SH-SY5Y (cell line): Measurements from ENCODE around the gene FALEC.

Source experiments
- GATA2 ChIP-seq: IDR thresholded peaks from 2 replicates; pipeline ENCODE4 v1.6.1; 2011; ENCODE audit warnings: mild to moderate bottlenecking, low read depth, low read length
- GATA3 ChIP-seq: IDR thresholded peaks from 2 replicates; pipeline ENCODE4 v1.6.1; 2011; ENCODE audit warnings: low read depth, mild to moderate bottlenecking, low read length, moderate library complexity

Gene FALEC

DNA sequence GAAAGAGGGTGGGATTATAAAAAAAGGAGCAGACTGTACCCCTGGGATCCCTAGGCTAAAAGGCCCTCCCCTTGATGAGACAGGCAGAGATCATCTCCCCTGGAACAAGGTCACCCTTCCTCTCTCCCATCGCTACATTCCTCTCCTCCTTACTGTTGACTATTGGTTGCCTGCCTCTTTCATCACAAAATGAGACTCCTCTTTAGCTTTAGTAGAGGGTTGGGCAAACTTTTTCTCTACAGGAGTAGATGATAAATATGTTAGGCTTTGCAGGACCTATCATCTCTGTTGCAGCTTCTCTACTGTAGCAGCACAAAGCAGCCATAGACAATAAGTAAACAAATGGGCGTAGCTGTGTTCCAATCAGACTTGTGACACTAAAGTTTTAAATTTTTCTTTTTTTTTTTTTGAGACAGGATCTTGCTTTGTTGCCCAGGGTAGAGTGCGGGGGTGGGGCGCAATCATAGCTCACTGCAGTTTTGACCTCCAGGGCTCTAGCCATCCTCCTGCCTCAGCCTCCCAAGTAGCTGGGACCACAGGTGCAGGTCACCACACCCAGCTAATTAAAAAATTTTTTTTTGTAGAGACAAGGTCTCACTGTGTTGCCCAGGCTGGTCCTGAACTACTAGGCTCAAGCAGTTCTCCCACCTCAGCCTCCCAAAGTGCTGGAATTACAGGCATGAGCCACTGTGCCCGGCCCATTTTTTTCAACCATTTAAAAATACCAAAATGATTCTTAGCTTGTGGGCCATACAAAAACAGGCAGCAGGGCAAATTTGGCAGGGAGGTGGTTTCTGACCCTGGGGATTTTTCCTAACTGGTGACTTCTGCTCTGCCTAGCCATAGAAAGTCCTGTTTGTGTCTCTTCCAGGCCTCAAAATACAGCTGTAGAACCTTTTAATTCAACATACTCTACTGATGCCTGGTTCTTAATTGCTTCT, 48.8 kb downstream of the FALEC start:
- TF ChIP-seq GATA2 (no peak), GATA3 (no peak)

DNA sequence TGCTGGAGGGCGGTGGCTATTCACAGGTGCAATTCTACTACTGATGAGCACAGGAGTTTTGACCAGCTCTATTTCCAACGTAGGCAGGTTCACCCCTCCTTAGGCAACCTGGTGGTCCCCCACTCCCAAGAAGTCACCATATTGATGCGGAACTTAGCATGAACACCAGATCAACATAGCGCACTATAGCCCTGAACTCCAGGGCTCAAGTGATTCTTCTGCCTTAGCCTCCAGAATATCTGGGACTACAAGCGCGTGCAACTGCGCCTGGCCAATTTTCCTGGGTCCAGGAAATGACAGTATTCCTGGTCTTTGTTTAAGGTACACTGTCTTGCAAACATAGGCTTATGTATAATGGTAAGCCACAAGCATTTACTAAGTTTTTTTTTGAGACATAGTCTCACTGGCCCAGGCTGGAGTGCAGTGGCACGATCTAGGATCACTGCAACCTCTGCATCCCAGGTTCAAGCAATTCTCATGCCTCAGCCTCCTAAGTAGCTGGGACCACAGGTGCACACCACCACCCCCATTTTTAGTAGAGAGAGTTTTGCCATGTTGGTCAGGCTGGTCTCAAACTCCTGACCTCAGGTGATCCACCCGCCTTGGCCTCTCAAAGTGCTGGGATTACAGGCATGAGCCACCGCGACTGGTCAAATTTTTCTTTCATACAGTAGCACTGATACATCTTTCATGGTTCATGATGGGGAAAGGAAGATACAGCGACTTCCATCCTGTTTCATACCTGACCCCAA, 51.2 kb downstream of the FALEC start:
- TF ChIP-seq GATA2 (no peak), GATA3 (no peak)

DNA sequence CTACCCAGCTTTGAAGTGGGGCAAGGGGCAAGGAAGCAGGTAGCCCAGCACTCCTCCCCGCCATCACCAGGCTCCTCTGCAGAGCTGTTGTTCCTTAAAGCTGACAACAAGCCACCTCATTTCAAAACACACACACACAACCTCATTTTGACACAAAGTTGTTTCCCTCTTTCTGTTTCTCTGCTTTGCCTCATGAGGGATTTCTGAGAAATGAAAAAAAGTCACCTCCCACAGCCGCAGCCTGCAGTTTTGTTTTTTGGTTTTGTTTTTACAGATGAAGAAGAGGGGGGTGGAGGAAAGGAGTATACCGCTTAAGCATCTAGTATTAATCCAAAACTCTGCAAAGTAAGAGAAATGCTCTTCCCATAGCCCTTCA, 51.8 kb downstream of the FALEC start:
- TF ChIP-seq GATA3 (no peak), GATA2 (no peak)

DNA sequence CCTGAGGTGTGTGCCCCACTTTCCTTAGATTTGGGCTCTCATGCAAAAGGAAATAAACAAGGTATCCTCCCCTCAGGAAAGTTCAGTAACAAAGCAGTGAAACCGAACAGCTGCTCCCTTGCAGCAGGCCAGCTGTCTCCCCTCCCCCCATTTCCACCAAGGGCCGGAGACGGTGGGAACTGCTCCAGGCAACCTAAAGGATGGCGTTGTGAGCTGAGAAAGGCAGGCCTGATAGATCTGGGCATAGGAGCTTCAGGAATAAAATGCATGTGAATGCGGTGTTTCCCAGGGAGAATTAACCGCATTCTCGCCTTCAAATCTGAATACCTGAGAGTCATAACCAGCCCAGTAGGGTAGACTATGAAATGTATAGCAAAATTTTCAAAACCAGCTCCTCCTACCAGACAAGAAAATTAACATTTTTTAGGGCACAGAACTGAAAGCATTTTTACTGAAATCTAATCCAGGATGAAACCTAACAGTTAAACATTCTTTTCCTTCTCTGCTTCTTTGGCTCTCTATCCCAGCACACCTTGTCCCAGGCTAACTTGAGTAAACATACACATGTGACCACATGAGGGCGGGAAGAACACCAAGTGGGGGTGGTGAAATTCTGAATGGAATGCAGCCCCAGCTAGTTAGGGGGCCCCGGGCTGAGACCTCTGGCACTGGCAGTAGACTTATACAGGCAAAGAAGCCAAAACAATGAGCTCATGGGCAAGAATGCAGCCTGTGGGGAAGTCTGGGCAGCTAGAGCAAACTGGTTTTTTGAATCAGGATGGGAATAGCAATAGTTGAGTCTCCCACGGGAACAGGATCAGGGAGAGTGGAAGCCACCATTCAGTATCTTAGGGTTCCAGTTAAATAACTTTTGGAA, 52.4 kb downstream of the FALEC start:
- TF ChIP-seq GATA3 (no peak), GATA2 (no peak)

DNA sequence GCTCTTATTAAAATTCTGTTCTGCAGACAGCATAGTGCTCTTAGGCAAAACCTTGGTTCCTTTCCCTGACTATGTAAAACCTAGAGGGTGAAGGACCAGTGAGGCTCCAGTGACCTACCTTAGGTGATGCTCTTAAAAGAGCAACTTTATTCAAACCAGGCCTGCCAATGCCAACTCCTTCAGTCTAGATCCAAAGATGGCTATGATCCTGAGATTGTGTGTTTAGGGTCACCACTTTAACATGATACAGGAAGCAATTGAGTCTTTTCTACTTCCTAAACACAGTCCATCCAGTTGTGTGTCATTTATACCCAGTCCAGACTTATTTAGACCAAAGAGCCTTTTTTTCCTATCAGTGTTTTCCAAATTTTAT, 53.0 kb downstream of the FALEC start:
- TF ChIP-seq GATA2 (no peak), GATA3 (no peak)

DNA sequence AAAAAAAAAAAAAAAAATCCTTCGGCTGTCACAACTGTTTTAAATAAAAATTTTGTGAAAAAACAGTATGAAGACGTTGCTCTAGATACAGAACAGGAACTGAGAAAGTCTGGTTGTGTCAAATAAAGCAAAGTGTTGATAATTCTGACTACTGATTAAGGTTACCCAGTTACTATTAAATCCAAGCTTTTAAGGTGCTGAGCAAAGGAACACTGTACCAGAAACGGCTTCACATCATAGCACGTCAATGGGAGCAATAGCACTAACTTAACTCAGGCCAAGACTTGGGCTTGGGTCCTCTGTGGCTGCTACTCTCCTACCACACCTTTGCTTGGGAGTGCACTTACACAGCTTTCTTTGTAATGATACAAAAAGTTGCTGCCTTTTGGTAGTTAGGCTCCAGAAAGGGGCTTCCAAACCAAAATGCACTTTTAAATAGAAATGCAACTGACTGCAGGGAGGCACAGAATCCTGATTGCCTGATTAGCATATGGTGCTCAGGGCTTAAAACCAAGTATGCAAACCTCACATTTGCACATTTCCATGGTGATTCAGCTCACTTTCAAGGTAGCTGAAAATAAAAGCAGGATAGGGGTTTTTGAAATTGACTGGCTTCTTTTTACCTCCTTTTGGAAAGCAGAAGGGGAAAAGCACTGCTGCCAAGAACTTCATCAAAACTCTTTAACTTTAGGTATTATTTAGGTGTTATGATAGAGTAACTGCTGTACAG, 57.5 kb downstream of the FALEC start:
- TF ChIP-seq GATA3 = no peak
- no peak for TF ChIP-seq GATA2

DNA sequence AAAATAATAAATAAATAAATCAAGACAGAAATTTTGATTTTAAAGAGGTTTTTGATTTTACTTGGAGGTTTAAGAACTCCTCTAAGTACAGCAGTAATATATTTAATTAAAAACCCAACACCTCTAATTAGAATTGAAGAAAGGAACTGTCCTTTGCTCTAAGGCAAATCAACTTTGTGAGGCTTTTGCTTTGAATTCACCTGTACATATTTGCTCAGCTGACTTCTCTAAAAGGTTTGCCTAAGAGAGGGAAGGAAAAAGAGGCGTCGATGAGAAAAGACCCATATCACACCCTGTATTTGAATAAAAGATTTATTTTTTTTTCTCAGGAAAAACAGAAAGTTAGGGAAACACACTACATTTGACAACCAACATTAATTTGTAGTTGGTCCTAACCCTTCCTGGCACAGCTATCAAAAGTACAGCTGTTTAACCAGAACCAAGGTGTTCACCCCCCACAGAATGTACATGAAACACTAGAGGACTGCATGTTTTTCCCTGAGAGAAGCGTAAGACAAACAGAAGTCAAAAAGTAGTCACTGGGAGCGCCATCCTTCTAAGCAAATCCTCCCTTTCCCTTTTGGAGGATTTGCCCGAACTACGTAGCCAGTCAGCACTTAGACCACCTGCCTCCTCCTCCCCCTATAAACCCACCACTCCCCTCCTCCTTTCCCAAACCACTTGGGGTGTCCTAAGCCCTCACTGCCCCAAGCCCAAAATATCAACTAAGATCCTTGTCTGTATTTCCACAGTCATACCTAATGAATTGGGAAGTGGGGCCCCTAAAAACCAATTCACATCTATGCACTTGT, 58.9 kb downstream of the FALEC start:
- no peak for TF ChIP-seq GATA2

DNA sequence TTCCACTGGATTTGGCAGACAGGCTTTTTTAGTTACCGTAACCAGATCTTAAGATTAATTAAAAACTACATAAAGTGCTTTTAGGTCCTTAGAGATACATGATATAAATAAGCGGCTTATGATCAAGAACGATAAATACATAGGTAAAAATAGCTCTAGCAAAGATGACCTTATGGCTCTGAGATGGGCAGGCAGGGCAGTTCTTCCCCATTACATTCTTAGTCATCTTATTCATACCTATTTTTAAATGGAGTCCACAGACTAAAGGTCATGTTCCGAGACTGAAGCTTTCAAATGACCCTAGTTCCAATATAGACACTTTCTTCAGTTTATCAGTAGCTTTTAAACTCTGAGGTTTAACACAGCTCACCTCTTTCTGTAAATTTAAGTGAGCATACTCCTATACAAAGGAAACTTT, 59.5 kb downstream of the FALEC start:
- TF ChIP-seq GATA2 (no peak), GATA3 (no peak)

DNA sequence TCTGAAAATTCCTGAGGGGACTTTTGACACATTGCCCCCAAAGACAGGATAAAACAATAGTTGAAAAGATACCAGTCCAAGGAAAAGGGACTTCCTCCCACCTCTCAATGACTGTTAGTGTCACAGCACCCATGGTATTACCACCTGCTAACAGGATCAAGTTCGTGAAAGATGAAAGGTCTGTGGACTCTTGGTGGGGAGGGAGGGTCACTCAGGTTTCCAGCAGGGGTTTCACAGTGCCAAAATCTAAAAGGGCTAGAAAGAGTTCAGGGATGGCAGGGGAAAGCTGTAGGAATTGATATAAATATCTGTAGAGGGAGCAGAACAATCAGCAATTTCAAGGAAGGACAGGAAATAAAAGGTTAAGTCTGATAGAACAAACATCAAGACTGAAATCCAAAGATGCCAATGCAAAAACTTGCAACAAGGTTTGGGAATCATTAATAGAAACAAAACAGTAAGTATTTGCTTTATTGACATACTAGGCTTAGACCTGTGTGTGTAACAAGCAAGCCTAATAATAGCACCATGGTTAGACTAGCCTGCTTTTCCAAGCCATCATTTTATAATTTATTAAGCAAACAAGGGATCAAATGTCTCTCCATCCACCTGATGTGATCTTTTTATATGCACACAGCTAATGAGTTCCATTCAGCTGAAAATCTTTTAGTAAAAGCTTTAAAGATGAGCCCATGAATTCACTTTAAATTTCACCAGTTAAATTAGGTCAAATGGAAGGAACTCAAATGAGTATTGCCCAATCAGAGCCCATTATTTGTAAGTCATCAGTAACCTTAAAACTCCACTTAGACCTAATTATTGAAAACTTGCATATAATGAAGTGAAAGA, 60.2 kb downstream of the FALEC start:
- TF ChIP-seq GATA2 (no peak), GATA3 (no peak)

DNA sequence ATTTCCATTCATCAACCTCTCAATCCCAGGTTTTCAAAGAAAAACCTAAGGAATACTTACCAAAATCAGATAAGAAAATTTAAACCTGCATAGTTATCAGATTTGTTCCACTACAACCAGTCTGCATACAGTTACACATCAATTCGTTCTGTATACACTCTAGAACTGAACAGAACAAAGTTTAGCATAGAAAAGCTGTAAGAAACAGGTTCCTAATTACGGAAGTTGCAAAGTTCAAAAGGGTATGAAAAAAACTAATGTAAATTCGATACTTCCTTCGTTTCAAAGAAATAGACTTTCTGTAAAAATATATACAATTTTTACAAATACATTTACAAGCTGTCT, 60.8 kb downstream of the FALEC start:
- TF ChIP-seq GATA2 (no peak), GATA3 (no peak)

DNA sequence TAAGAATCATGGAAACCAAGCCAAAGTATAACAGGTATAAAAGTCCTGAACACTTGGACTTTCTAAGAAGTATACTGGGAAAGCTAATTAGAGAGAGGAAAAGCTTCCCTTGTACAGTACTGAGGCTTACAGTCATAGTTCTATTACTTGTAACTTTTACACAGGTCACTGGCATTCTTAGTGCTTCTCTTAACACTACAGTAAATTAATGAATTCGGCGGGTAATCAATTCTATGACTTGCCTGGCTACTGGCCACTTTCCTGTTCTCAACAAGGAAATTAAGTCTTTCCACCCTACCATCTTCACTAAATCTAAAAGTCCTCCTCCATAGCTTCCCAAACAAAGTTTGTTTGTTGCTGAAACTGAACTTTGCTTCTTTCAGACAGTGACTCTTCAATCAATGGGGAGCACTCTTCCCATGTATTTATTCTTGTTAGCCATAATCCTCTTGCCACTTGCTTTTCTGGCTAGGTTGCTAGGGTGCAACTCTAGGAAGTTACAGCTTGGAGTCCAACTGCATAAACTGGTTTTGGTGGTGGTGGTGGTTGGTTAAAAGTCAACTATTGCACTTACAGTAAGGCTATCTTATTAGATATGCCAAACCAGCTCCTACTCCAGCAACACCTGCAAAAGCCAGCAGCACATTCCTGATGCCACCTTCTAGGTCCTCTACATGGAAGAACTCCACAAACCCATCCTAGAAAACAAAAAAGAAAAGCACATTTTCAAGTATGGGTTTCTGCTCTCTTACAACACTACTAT, 61.4 kb downstream of the FALEC start:
- TF ChIP-seq GATA2 (no peak), GATA3 (no peak)
